HEK293 (cell line): ENCODE data around the gene ATF6B.

Experiments used
- CTCF ChIP-seq: fragments of 450-650 bp; formaldehyde crosslinking; IDR thresholded peaks from 2 replicates; pipeline ENCODE4 v1.5.1; 2016; ENCODE audit warnings: missing biosample characterization, missing genetic modification characterization
- PBX3 ChIP-seq: sonication (generic); formaldehyde crosslinking; IDR thresholded peaks from 2 replicates; pipeline ENCODE4 v1.8.1; 2022; ENCODE audit warnings: mild to moderate bottlenecking, moderate library complexity, missing genetic modification reagents
- ZBTB17 ChIP-seq: fragments of 450-650 bp; formaldehyde crosslinking; IDR thresholded peaks from 2 replicates; pipeline ENCODE4 v1.5.1; 2016; ENCODE audit warnings: missing biosample characterization, missing genetic modification characterization
- ZNF112 ChIP-seq: fragments of 450-650 bp; formaldehyde crosslinking; IDR thresholded peaks from 2 replicates; pipeline ENCODE4 v1.5.0; 2017; ENCODE audit warnings: missing biosample characterization, missing genetic modification characterization
- ZNF138 ChIP-seq: fragments of 450-650 bp; formaldehyde crosslinking; IDR thresholded peaks from 2 replicates; pipeline ENCODE4 v1.5.1; 2016; ENCODE audit warnings: missing biosample characterization, missing genetic modification characterization, borderline replicate concordance
- ZNF335 ChIP-seq: fragments of 450-650 bp; formaldehyde crosslinking; conservative IDR thresholded peaks from 2 replicates; pipeline ENCODE4 v1.5.1; 2016; ENCODE audit warnings: missing biosample characterization, missing genetic modification characterization

- TF ChIP-seq ZBTB17 (tag by site-specific recombination) (no peak), ZNF112 (tag by site-specific recombination) (no peak), ZNF335 (tag by site-specific recombination) (no peak), ZNF138 (tag by site-specific recombination) (no peak), CTCF (peak; percentile 55; the same call in 1 of the 2 replicates), PBX3 (no peak)
These were observed 32.5 kb downstream of the ATF6B start for GRCh38 chr6:32095338-32096086.
